ENCODE results near the gene ZBTB9.

ZBTB9 gene

DNA sequence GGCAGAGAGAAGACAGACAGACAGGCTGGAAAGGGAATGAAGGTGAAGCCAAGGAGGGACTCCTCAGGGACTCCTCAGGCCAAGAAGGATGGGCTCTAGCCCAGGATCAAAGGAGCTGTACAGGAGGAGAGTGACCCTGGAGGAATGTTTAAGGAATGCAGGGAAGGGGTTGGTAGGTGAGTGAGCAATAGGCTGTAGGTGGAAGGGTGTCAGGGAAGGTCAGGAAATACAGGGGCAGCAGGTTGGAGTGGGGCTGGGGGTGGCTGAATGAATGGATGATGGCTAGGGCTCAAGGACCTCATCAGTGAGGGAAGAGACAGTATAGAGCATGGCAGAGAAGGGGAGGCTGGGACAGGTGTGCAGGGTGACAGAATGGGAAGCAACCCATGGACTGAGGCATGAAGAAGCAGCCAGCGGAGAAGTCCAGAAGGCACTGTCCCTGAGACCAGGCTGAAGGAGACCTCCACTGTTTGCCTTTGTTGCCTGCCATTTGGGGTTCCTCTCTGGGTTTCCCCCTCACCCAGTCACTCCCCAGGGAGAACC is 21.3 kb upstream of the ZBTB9 start:
- DNase-seq: no peak

DNA sequence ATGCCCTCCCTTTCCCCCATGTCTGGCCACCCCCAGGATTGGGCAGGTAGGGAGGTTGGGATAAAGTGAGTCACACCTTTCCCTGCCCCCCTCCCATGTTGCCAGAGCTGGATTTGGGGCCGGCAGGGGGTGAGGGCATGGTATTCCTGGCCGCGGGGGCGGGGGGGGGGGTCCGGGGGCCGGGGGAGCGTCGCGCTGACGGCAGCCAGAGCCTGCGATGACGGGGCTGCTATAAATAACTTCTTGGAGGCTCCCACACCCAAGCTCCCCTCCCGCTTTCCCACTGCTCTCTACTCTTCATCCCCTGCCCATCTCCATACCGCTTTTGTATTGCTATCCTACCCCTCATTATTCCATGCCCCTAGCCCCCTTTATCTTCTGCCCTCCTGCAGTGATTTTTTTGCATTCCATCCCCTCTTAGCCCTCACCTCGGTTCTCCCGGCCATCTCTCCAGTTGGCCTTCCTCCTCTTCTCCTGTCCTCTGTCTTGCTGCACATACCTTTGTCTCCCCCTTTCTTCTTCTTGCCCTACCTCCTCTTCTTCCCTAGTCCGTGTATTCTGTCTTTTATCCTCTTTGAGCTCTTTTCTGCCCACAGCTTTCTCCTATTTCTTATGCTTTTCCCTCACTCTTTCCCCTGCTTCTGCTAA is 20.7 kb upstream of the ZBTB9 start:
- DNase-seq: no peak

DNA sequence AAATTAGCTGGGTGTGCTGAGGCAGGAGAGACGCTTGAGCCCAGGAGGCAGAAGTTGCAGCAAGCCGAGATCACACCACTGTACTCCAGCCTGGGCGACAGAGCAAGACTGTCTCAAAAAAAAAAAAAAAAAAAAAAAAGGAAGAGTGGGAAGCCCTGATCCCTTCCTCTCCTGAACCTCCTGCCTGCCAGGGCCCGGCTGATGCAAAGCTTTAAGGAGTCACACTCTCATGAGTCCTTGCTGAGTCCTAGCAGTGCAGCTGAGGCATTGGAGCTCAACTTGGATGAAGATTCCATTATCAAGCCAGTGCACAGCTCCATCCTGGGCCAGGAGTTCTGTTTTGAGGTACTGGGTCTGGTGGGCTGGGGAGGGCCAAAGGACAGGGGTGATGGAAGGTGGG is 19.4 kb upstream of the ZBTB9 start:
- DNase-seq: no peak

DNA sequence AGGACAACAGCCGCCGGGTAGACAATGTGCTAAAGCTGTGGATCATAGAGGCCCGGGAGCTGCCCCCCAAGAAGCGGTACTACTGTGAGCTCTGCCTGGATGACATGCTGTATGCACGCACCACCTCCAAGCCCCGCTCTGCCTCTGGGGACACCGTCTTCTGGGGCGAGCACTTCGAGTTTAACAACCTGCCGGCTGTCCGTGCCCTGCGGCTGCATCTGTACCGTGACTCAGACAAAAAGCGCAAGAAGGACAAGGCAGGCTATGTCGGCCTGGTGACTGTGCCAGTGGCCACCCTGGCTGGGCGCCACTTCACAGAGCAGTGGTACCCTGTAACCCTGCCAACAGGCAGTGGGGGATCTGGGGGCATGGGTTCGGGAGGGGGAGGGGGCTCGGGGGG is 16.7 kb upstream of the ZBTB9 start:
- DNase-seq: no peak

DNA sequence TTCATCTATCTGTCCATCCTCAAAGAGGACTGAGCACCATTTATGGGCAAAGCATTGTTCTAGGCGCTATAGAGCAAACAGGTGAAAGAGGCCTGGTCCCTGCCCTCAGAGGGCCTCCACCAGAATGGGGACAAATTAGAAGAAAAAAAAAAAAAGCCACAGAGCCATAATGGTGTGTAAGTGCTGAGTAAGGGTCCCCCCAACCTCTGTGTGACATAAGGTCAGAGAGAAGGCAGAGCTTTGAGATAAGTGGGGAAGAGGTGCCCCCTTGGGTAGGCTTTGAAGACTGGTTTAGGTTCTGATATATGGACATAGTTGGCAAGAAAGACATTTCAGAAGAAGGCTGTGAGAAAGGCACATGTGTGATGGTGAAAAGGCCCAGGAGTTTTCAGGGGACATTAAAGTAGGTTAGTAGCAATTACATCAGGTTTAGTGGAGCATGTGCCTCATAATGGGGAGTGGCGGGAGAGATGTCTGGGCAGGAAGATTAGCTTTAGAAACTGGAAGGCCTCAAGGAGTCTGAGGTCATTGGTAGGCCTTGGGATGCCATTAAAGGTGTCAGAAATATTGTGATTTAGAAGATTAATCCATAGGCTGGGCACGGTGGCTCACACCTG is 15.3 kb upstream of the ZBTB9 start:
- DNase-seq: no peak

DNA sequence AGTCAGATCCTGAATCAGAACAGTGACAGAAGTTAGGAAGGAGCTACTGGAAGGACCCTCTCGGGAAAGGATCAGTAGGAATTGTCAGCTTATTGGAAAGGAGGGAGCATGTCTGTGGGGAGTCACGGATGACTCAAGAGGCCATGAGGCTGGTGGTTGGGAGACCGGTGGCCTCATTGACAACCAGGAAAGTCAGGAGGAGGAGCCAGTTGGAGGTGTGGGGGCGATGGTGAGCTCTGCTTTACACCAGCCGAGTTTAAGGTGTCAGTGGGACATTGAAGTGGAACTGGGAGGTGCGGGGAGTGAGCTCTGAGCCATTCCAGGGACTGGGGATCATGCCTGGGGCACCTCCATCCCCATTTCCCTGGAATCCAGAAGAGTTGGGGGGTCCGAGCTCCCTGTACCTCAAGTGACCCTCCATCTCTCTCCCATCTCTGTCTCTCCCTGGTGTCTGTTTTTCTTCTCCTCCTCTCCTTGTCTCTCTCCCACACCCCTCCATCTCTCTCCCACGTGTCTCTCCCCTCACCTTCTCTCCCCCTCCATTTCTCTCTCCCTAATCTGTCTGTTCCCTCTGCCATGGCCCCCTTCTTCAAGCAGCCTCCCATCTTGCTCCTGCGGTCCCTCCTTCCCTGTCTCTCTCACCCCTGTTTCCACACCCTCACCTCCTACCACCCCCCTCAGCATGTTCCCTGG is 14.3 kb upstream of the ZBTB9 start:
- DNase-seq: no peak

DNA sequence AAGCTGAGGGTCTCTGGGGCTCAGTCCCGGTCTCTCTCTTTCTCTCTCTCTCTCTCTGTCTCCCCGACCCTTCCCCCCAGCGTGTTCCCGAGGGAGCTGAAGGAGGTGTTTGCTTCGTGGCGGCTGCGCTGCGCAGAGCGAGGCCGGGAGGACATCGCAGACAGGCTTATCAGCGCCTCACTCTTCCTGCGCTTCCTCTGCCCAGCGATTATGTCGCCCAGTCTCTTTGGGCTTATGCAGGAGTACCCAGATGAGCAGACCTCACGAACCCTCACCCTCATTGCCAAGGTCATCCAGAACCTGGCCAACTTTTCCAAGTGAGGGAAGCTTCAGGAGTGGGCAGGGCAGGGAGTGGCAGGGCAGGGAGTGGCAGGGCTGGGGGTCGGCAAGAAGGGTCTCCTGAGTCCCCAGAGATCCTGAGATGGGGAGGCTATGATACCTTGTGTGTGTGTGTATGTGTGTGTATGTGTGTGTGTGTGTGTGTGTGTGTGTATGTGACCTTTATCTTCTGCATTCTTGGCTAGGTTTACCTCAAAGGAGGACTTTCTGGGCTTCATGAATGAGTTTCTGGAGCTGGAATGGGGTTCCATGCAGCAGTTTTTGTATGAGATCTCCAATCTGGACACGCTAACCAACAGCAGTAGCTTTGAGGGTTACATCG is 13.6 kb upstream of the ZBTB9 start:
- DNase-seq: no peak

DNA sequence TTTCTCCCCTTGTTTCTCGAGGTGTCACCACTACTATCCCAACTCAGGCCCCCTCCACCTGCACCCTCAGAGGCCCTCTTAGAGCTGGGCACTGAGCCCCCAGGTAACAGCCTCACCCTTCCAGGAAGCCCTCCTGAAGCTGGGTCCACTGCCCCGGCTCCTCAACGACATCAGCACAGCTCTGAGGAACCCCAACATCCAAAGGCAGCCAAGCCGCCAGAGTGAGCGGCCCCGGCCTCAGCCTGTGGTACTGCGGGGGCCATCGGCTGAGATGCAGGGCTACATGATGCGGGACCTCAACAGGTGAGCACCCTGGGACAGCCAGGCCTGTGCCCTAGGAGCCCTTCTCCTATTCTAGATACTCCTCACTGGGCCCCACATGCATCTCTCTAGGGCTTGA is 12.9 kb upstream of the ZBTB9 start:
- no peak for DNase-seq

DNA sequence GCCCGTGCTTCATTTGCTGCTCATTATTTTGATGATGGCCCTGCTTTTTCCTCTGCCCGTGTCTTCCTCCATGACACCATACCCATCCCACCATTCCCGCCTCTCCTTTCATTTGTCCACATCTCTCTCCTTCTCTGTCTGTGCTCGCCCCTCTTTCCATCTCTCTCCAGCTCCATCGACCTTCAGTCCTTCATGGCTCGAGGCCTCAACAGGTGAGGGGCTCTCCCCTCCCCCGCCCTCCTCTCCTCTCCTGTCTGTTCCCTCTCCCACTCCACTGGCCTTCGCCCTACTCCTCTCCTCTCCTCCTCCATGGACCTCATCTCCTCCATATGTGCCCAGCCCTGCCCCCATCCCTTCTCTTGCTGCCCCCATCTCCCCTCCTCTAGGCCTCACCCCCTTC is 12.1 kb upstream of the ZBTB9 start:
- DNase-seq: no peak

DNA sequence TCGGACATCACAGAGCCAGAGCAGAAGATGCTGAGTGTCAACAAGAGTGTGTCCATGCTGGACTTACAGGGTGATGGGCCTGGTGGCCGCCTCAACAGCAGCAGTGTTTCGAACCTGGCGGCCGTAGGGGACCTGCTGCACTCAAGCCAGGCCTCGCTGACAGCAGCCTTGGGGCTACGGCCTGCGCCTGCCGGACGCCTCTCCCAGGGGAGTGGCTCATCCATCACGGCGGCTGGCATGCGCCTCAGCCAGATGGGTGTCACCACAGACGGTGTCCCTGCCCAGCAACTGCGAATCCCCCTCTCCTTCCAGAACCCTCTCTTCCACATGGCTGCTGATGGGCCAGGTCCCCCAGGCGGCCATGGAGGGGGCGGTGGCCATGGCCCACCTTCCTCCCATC is 11.4 kb upstream of the ZBTB9 start:
- DNase-seq: no peak

DNA sequence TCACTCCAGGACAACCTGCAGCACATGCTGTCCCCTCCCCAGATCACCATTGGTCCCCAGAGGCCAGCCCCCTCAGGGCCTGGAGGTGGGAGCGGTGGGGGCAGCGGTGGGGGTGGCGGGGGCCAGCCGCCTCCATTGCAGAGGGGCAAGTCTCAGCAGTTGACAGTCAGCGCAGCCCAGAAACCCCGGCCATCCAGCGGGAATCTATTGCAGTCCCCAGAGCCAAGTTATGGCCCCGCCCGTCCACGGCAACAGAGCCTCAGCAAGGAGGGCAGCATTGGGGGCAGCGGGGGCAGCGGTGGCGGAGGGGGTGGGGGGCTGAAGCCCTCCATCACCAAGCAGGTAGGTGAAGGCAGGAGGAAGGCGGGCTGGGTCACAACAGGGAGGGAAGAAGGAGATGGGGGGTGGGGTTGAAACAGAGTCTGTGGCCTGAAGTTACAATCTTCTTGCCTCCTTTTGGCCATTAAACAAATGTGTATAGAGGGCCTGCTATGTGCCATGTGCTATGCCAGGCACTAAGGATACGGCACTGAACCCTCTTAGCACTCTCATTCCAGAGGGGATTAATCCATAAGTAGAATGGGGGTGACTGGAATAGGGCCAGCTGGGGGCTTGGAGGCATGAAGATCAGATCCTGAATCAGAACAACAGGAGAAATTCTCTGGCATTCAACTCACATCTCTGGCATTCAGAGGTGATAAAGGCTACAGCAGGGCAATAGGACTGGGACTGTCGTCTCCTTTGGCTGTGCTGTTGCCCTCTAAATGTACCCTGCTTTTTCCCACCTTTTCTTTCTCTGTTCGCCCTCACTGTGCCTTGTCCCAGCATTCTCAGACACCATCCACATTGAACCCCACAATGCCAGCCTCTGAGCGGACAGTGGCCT is 10.5 kb upstream of the ZBTB9 start:
- no peak for DNase-seq

DNA sequence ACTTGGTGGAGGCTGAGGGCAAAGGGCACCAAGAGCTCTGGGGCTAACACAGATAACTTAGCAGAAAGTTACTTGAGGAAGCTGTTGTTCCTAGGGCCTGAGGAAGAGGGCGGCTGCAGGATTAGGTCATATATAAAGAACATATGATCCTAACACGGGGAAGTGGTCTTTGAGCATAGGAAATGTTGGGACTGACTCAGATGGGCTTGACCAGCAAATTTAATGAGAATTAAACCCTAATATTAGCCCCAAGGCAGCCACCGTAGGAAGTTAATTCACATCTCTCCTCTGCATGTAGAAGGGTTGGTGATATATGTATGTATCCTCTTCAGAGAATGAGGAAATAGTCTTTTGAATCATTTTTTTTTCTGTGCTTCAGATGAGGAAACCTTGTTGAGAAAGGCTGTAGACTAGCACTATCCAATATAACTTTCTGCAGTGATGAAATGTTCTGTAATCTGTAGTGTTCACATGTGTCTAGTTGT is 9.2 kb upstream of the ZBTB9 start:
- no peak for DNase-seq

DNA sequence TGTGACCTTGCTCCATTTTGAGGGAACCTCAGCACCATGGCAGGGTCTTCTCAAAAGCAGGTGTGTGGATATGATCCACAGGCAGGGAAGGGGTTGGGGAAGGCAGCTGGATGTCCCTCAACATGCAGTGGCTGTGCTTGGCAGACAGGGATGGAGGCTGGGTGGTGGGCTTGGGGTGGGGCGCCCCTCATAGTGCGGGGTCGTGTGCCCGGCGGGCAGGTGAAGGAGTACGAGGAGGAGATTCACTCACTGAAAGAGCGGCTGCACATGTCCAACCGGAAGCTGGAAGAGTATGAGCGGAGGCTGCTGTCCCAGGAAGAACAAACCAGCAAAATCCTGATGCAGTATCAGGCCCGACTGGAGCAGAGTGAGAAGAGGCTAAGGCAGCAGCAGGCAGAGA is 8.0 kb upstream of the ZBTB9 start:
- DNase-seq: no peak

DNA sequence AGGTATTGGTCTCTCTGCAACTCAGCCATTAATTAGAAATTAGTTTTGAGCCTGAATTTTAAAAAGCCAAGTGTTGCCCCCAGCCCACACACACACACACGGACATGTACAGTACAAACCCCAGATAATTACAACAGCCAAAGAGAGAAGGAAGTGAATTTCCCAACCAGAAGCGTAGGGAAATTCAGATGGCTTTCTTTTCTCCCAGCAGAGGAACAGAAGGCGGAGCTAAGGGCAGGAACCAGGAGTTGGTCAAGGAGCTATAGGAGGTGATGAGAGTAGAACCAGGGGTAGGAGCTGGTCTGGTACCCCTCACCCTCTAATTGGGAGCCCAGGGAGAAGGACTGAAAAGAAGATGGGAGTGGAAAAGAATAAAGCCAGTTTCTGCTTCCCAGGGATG is 3.9 kb upstream of the ZBTB9 start:
- DNase-seq: no peak

DNA sequence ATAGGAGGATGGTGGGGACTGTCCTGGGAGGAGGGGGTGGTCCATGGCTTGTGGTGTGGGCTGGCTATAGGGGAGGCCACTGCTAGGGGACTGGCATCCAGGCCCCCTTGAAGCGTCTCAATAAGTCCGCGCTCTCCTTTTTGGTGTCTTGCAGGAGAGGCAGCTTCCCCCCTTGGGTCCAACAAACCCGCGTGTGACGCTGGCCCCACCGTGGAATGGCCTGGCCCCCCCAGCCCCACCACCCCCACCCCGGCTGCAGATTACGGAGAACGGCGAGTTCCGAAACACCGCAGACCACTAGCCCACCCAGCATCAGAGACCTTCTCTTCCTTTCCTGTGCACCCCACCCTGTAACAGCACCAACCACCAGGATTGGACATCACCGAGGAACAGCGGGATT is 2.8 kb upstream of the ZBTB9 start:
- no peak for DNase-seq

DNA sequence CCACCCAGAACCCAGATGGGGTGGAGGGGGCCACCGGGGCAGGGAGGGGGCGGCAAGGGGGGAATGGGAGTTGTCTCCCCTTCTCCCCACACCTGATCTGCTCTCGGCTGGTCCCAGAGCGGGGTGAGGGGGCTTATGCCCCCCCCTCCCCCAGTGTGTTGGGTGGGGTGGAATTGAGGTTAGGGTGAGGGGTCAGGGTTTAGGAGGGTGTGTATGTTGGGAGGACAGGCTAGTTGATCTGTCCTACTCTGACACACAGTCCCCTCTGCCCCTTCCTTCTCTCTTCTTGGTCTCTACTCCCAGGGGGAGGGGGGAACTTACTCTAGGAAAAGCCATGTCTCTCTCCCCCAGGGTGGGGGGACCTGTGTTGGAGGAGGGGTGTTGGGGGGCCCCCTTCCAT is 1.9 kb upstream of the ZBTB9 start:
- no peak for DNase-seq

DNA sequence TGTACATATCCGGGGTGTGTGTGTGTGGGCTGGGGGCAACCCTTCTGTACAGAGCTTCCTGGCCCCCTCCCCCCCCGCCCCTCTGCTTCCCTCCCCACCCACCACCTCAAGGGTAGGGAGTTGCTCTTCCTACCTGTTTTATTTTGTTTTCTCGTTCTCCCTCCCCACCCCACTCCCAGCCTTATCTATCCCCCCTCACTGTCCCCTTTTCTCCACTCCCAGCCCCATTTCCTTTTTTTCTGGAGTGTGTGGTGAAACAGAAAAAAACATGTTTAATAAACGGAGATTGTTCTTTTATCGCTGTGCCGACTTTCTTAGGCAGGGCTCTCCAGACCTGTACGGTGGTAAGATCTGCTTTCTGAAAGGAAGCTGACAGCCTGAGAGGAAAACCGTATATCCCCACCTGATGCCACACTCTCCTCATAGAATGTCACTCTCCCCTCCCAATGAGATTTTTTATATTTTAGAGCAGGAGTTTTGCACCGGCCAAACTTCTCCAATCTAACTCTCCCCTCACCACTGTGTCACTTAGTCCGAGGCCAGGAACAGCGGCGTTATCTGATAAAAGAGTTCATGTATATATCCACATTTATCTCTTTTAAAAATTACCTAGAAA is 875 bp upstream of the ZBTB9 start:
- DNase-seq: no peak

DNA sequence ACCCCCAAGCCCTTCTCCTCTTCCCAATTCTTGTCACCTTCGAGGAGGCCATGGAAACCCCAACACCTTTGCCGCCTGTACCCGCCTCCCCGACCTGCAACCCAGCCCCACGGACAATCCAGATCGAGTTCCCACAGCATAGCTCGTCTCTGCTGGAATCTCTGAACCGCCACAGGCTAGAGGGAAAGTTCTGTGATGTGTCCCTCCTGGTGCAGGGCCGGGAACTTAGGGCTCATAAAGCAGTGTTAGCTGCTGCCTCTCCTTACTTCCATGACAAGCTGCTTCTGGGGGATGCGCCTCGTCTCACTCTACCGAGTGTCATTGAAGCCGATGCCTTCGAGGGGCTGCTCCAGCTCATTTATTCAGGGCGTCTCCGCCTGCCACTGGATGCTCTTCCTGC is 675 bp downstream of the ZBTB9 start:
- no peak for DNase-seq

DNA sequence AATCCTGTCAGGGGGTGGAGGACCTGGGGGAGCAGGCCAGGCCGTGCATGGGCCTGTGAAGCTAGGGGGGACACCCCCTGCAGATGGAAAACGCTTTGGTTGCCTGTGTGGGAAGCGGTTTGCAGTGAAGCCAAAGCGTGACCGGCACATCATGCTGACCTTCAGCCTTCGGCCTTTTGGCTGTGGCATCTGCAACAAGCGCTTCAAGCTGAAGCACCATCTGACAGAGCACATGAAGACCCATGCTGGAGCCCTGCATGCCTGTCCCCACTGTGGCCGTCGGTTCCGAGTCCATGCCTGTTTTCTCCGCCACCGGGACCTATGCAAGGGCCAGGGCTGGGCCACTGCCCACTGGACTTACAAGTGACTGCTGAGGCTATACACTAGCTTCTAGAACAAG is 1.8 kb downstream of the ZBTB9 start:
- DNase-seq: no peak

DNA sequence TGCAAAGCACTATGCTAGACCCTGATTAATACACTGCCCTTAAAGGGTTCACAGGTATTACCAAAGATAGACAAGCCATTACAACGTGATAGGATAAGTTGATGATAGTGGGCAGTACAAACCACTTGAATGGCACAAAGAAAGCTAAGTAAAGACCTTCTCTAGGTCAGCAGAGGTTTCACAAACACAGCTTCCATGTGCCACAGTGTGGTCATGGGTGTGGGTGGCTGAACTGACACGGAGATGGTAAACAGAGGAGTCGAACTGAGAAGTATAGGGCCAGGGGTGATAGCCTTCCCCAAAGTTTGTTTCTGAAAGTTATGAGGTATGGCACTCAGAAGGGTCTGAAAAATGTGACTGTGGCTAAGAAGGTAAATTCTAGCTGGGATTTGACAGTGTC is 4.3 kb downstream of the ZBTB9 start:
- no peak for DNase-seq

DNA sequence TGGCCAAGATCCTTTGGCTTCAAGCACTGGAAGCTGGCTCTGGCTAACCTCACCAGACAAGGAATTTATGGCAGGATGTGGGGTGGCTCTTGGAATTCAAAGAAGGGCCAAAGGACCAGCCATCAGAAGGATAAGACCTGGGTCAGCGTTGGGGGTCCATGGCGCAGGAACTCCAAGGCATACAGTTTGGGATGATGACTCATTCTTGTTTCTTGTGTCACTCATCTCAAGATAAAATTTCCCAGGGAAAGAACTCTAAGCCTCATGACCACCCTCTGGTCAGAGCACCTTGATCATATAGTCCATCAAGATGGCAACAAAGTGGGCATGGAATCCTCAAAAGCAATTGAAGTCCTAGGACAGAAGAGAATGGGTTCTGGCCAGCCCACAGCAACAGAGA is 4.8 kb downstream of the ZBTB9 start:
- no peak for DNase-seq

DNA sequence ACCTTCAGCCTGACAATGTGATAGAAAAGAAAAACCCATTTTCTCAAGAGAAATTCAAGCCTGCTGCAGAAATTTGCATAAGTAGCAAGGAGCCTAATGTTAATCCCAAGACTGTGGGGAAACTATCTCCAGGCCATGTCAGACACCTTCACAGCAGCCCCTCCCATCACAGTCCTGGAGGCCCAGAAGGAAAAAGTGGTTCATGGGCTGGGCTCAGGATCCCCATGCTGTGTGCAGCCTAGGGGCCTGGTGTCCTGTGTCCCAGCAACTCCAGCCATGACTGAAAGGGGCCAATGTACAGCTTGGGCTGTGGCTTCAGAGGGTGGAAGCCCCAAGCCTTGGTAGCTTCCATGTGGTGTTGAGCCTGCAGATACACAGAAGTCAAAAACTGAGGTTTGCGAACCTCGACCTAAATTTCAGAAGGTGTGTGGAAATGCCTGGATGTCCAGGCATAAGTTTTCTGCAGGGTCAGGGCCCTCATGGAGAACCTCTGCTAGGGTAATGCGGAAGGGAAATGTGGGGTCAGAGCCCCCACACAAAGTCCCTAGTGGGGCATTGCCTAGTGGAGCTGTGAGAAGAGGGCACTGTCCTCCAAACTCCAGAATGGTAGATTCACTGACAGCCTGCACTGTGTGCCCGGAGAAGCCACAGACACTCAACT is 11.8 kb downstream of the ZBTB9 start:
- no peak for DNase-seq

Data from stimulated activated CD4-positive, alpha-beta T cell treated with anti-CD3 and anti-CD28 coated beads, Interleukin-4, amount 100 ng/mL, for 24 hours (primary cell).